SHP77 (cell line): ENCODE data around the gene RAG2.

ENCODE experiments used
- DNase-seq, 2 experiments: peaks; one replicate each; lab custom pipeline; 2025; lab: John Stamatoyannopoulos, UW

RAG2 gene

DNA sequence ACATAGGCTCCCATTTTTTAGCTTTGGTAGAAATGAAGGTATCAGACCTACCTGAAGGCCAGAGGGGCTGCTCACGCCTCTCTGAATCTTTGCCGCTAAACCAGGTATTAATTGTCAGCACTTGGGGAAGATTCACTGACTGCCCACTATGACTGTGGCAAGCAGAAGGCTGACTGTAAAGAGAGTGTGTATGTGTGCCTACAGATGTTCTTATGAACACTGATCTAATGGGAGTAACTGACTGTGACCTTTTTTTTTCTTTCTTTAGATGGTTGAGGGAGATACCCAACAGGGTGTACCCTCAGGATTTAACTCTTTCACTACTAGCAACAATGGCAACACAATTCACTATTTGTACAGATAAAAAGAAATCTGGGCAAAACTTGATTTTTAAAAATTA lies at the start of gene RAG2:
RAG2 (minus strand) TSS at position 186 of the 400 bp plus-strand sequence. CDS start 4,068 bp downstream, outside the sequence.
- DNase-seq, result no peak

DNA sequence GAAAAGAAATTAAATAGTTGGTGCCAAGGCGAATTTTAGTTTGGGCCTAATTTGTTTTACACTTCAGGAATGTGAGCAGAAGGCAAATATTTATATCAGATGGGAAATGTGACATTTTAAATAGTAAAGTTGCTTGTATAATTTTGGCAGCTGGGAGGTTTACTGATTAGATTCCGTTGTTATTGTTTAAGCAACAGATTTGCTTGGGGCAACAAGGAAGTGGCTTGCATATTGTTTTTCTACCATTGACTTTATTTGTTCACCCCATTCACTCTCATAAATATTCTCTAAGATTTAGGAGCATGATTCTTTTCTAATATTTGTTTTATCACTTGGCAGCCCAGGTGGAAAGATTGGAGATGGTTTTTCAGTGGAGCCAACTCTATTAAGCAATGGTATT lies 40.5 kb upstream of the RAG2 start:
- no peak for DNase-seq

DNA sequence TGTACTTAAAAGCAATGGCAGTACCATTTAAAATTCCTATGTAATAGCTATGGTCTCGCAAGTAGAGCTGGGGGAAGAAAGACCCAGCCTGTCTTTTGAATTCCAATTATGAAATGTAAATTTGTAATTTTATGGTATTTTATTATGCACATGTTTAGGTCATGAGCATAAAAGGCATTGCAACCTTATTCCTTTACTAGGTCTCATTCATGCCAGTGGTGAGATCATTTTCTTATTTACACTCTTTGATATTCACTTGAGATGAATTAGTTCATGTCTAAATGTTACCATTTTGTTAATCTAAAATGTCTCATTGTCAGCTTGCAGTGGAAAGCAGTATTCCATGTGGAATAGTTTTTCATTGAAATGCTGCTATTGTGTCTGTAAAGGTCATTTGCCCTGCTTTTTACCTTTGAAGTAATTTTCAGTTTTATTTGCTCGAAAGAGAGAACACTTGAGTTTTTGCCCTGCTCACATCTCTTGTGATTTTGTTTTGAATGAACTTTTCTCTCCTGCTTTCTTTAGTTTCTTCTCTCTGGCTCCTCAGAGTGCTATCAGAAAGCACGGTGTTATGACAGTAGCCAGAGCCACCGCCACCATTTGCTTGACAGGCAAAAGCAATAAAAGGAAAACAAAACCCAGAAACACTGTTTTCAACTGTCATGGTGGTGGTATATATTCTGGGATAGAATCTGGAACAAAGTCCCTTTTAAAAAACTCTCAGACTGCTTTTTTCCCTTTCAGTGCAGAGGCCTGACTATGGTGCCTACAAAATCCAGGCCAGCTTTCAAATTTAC lies 37.2 kb upstream of the RAG2 start:
- no peak for DNase-seq

DNA sequence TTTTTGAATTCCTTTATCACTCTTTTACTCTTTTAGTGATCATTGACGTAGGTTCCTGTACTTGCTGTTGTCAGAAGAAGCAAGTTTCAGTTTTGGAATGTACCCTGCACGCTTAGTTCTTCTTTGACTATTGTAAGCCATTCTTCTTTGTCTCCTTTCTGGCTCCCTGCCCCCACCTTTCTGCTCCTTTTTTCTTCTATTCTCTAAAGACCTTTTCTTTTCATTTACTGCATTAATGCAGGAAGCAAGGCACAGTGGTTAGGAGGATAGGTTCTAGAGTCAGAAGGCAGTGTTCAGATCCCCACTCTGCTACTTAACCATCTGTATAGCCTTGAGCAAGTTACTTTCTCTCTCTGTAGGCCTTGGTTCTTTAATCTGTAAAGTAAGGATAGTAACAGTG lies 33.7 kb upstream of the RAG2 start:
- DNase-seq, result no peak

DNA sequence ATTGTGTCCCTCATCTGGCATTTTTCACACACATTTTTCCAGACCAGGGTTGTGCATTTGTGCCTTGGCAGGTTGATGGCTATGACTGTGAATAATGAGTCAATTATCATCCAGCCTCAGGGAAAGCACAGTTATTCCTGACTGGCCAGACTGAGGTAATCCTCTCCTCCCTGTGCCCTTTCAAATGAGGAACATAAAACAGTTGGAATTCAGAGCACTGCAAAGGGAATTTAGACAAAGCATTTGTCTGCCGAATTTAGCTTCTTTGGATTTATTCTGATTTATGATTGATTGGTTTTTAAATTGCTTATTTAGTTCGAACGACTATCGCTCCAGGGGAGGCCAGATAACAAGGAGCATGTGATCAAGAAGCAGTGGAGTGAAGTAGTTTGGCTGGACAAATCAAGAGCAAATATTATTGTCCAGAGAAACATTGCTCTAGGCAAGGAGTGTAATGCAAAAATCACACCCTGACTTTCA lies 30.8 kb upstream of the RAG2 start:
- DNase-seq, result no peak

DNA sequence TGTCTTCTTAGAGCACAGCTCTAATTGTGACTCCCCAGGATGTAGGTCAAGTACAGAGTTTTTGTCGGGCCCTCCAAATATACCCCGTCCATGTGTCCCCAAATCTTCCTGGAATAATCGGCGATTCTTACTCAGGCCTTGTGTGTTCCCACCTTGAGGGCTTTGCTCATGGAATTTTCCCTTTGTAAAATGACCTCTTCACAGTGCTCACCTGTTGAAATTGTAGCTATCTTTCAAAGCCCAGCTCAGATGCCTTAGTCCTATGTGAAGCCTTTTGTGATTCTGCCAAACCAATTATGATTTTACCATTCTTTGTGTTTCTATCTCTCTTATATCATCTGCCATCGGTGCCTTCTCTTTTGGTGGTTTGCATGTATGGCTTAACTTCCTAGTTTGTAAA lies 30.1 kb upstream of the RAG2 start:
- DNase-seq, result no peak

DNA sequence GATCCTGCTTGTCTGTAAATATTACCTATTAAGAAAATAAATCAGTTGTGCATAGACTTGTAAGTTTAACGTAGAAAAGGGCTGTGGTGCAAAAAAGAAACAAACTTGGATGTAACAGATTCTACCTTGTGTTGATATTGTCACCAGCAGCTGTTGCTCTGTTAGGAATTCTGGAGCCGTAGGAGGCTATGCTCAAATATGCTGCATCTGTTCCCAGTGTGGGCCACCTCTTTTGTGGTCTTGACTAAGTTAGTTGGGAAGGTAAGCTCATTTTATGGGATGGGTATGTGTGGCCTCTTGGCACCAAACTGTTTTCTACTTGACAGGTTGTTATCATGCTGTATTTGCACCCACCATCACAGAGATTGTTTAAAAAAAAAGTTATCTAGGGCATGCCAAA lies 29.4 kb upstream of the RAG2 start:
- DNase-seq, result no peak

DNA sequence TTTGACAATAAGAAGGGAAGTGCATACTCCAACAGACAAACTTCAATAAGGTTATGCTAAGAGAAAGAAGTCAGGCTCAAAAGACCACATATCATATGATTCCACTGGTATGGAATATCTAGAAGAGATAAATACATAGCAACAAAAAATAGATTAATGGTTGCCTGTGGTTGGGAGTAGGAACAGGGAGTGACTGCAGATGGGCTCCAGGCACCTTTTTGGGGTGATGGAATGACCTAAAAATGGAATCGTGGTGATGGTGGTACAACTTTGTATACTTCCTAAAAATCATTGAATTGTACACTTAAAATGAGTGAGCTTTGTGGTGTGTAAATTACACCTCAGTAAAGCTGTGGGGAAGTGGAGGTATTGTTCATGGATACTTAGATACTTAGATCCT lies 29.0 kb upstream of the RAG2 start:
- DNase-seq, result no peak

DNA sequence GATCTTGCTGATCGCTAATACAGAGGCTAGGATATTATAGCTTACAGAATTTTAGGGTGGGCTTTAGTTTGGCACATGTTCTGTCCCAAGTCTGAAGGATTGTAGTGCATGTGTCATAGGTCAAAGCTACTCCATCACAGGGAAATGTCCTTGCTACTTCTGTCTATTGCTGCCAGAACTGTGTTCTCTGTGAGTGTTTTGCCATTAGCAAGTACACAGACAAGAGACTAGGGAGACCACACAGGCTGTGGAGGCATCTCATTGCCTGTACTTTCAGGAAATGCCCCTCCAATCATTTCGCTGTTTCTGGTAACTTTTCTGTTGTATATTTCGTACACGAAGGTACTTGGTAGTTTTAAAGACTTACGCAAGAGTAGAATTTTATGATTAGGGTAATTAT lies 25.5 kb upstream of the RAG2 start:
- DNase-seq, result no peak

DNA sequence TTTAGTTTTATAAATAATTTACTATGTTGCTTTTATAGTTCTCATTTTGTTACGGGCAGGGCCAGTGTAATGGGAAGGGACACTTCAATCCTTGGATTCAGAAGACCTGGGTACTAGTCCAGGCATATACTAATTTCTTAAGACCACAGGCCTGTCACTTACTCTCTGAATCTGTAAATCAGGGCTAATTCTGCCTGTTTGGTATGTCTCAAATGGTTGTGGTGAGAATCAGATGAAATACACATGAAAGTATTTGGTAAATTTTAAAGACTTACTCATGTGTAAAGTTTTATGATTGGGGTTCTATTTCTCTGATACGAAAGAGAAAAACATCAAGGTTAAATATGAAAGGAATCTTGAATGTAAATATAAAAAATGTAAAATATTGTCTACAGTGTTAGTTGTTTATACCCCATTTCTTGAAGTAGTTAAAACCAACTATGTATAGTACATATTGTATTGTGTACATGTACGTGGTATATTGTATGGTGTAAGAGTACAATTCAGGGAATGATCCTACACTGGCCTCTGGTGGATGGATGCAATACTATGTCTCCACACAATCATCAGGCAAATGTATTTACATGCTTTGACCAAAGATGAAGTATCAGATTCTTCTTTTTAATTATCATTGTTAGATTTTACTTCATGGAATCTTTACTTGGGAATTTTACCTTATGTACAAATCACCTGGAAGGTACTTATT lies 24.5 kb upstream of the RAG2 start:
- peak; percentile 9 to 11 for DNase-seq

DNA sequence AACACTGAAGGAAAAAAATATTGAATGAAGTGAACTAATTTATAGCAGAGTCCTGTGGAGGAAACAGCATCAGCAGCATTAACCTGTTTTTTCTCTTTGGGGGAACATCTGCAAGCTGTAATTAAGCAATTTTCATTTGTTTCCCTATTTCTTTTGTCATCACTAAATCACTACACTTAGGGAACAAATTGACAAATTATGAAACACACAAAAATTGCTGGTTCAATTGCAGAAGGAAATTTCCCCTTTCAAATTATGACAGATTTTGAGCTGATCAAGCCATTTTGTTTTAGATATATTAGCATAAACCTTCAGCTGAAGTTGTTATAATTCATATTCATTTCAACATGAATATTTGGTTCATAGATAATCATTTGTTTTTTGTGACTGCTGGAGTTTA lies 22.2 kb upstream of the RAG2 start:
- DNase-seq, result no peak

DNA sequence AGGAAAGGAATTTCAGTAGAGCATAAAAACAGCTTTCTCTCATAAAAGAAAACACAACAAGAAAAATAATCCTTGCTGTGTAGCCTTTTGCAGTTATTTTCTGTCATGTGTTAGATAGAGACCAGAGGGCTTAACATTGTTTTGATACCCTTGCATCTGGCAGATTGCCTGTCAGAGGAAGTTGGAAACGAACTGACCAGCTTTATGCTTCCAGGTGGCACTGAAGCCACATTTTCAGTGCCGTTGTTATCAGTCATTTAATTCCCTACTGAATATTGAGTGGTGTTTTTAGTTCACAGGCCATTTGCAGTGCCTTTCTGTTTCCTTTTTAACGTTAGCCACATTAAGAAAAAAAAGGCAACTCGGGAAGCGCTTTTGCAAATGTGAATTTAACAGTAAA lies 21.5 kb upstream of the RAG2 start:
- DNase-seq, result no peak

DNA sequence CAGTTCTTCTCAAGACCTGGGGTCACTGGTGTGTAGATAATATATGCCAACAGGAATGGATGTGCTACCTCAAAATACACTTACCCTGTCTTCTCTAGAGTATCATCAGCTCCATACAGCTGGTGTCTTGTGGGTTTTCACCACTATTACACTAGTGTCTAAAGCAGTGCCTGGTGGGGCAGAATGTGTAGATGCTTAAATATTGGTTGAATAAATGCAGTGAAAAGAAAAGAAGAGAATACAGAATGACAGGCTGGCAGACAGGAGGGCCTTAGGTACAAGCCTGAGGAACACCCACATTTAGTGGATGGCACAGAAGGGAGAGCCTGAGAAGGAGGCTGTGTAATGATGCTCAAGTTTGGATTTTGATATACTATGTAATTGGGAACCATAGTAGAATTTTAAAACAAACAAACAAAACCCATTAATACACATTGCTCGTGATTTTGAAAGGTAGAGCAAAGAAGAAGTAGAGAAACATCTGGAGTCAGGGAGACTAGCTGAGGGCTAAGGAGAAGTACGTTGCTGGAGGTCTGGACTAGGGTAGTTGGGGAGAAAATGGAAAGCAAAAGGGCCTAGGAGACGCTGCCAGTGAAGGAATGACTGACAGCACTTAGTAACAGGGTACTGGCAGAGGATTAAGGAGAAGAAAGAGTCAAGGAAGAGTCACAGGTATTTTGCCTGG lies 20.5 kb upstream of the RAG2 start:
- no peak for DNase-seq

DNA sequence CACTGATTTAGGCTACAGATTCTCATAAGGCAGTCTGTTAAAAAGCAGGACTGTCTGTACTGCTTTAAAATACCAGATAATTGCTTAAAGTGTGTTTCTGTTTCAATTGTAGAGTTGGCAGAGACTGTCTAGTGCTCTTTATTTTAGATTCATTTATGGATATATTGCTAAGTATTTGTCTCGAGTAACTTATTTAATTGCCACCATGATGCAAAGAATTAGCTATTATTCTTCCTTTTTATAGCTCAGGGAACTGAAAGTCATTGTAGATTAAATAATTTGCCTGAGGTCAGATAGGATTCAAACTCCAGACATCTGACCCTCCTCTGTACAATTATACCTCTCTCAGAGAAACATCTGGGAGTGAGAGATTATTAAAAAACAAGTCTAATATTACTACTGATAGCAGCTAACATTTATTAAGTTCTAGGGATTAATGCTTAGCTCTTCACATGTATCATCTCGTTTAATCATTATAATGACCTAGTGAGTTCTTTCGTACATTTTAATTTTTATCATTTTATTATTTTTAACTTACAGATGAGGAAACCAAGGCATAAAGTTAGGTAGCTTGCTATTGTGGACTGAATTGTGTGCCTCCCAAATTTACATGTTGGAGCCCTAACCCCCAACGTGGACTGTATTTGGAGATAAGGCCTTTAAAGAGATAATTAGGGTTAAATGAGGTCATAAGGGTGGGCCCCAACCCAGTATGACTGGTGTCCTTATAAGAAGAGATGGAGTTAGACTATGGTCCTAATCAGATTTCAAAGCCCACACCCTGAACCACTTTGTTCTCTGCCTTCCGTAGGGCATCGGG lies 19.7 kb upstream of the RAG2 start:
- DNase-seq, result no peak

DNA sequence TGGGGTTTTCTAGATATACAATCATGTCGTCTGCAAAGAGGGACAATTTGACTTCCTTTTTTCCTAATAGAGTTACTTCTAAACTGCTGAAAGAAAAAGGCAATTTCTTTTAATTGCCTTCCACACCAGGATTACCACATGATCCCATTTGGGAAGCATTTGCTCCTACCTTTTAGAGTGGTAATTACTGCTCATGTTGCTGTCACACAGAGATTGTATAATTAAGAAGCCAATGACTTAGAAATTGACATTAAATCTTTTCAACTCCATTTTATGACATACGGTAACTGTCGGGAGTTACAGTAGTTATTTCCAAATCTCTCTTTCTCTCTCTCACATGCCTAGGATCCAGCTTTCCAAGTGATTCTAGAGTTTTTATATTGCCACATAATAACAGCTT lies 17.8 kb upstream of the RAG2 start:
- no peak for DNase-seq

DNA sequence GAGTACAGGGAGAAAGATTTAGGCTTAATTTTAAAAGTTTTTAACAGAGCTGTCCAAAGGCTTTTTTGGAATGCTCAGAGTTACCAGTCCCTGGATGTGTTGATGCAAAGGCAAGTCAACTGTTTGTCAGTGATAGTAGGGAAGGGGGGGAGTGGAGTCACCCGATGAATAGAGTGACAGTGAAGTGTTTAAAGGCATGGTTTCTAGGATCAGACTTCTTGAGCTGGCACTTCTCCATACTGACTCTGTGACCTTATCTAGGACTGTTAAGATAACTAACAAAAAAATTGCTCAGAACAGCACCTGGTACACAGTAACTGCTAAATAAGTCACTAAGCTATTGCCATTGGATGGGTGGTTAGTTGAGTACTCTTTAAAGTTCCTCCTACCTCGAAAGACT lies 11.3 kb upstream of the RAG2 start:
- no peak for DNase-seq

DNA sequence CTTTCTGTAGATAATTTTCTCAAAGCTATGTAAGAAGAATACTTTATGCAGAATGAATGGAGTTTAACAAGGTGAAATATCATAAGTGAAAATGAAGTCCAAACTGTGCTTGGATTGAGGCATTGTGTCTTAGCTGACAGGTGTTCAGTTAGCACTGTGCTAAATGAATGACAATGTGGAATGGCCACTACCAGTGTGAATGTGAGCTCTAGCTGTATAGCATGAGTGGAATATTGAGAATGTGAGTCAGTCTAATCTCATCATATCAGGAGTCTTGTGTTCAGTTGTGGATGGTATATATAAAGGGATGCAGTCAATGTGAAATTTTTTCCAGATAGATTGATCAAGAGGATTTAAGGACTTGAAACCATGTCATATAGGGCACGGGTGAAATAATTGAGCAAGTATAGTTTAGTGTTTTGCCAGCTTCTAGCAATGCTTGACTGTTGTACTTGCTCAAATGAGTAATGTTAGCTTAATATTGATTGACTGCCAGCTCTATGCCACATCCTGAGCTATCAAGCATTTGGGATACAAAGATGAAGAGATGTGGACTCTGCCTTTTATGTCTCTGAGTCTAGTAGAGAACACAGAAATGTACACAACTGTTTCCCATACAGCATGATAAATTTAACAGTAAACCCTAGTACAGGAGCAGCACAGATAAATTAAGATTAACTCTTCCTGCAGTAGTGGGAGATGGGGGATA lies 10.6 kb upstream of the RAG2 start:
- DNase-seq, result no peak

DNA sequence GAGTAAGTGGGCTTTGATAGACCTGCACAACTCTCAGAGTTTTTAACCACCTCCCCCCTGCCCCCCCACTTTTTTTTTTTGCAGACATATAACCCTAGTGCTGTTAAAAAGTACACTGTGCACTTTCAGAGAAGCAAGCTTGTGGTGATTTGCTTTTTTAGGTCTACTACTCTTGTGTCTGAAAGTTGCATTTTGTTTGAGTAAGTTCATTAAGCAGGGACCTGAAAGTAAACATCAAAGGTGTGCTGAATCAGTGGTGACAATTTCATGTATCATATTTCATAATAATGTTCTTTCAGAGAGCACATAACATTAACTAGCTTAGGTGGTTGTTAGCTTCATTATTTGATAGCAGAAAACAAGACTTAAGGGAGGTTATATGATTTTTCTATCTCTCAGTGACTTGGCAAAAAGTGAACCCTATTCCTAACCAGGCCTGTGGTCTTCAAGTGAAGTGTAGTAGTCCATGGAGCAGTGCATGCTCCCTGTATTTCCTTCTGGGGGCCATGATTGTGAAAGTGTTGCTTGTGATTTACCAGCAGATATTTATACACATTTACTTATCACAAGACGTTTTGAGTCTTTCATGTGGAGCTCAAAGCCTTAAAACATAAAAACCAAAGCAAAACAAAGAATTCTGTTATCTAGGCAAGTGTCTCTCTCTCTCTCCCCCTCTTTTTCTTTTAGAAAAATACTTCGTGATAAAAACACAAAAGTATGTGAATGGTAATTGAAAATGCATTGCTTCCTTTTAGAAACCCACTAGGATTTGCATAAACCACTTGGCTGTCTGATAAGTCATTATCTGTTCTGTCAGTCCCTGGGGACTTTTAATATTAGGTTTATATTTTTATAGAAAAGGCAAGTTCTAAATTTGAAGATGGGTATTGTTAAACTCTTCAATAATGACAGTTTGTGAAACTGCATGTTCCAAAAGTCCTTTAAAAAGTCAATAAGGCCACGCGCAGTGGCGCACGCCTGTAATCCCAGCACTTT lies 7.5 kb upstream of the RAG2 start:
- DNase-seq, result no peak

DNA sequence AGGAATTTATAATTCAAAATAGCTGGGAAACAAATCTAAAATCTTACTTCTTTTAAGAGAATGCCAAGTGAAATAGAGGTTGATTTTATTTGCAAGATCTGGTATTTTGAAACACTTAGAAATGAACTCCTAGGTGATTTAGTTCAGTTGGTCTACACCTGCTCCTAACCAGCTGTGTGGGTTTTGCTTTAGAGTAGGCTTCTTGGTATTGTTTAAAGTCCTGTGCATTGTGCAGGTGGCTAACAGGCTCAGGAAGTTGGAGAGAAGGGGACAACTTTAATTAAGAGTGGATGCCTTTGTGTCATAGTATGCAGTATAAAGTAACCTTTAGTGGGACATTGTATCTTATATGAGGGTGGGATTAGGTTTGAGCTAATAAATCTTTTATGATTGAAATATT lies 4.1 kb upstream of the RAG2 start:
- peak in 1 of 2 experiments; percentile 4 for DNase-seq

DNA sequence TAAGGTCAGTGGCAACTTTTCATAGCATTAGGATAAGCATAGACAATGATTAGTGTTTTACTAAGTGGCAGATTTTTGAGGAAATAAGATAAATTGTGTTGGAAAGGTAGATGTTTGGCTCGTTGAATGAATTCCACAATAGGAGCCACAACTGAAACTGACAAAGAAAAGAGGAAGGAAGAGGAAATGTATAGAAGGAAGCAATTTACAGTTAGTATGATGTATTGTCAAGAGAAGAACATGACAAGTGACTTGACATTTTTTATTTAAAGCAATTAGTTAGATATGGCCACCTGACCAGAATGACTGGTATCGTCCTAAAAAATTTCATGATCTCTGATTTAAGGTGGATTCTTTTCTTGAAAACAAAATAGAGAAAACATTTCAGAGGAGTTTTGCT lies 3.1 kb upstream of the RAG2 start:
- no peak for DNase-seq
